ENCODE data around the gene AP1M1.

- TF ChIP-seq CTCF (IDR thresholded peaks at IDR 0.05): no peak
- no peak for TF ChIP-seq POLR2A (IDR thresholded peaks at IDR 0.05)
Measured at GRCh38 chr19:16153582-16154336, 44.0 kb upstream of the AP1M1 start.

Data from uterus (tissue), 2 donors.